ENCODE data around the gene CEP19. TPM values are rescaled to one million over a fixed set of nuclear protein-coding genes. Genes with fewer than 3 reads are reported as not detected.

Gene CEP19
- total RNA-seq, 1 donor = 3.6 TPM

GRCh38 chr3:196694202-196694638 is 17.8 kb downstream of the CEP19 start:
- no peaks in the 10 kb centered on the region for H3K79me2 ChIP-seq (ENCODE audit: insufficient read depth, low read length)
- peak overlapping the region; percentile 35 for H2AFZ ChIP-seq (ENCODE audit: low read length)

GRCh38 chr3:196691386-196691785 is 20.7 kb downstream of the CEP19 start:
- H4K20me1 ChIP-seq (ENCODE audit: insufficient read depth, low read length) = no peaks in the 10 kb centered on the region
- H3K4me3 ChIP-seq (ENCODE audit: insufficient read depth, low read length) = no peak overlapping the region
- no peaks in the 10 kb centered on the region for H3K79me2 ChIP-seq (ENCODE audit: insufficient read depth, low read length)
- no peak overlapping the region for H3K4me2 ChIP-seq (ENCODE audit: insufficient read depth, low read length)
- H2AFZ ChIP-seq (ENCODE audit: low read length) = no peak overlapping the region
- H3K4me1 ChIP-seq (ENCODE audit: insufficient read depth, low read length) = peaks cover 13% of the 10 kb centered on the region
- no peak for DNase-seq (ENCODE audit: insufficient read length, low spot score, missing footprints)
- peaks cover 5% of the 10 kb centered on the region for H3K27me3 ChIP-seq (ENCODE audit: insufficient read depth, low read length)
- no peaks in the 10 kb centered on the region for H3K9me3 ChIP-seq (ENCODE audit: low read depth, low read length)
- H3K27ac ChIP-seq (ENCODE audit: low read depth, low read length) = no peak overlapping the region
- no peak for TF ChIP-seq CTCF (IDR thresholded peaks at IDR 0.05; ENCODE audit: extremely low read depth, low read depth, low read length)
- no peaks in the 10 kb centered on the region for H3K36me3 ChIP-seq (ENCODE audit: insufficient read depth, low read length)

More at GRCh38 chr3:196694202-196694638, 17.8 kb downstream of the CEP19 start:
- Histone ChIP-seq H3K4me1 (ENCODE audit: insufficient read depth, low read length) (no peaks in the 10 kb centered on the region), H3K27me3 (ENCODE audit: insufficient read depth, low read length) (peaks cover 5% of the 10 kb centered on the region), H3K4me3 (ENCODE audit: insufficient read depth, low read length) (no peak overlapping the region), H3K9me3 (ENCODE audit: low read depth, low read length) (no peaks in the 10 kb centered on the region), H4K20me1 (ENCODE audit: insufficient read depth, low read length) (no peaks in the 10 kb centered on the region), H3K4me2 (ENCODE audit: insufficient read depth, low read length) (no peak overlapping the region), H3K27ac (ENCODE audit: low read depth, low read length) (no peak overlapping the region), H3K36me3 (ENCODE audit: insufficient read depth, low read length) (no peaks in the 10 kb centered on the region)
- no peak for TF ChIP-seq CTCF (IDR thresholded peaks at IDR 0.05; ENCODE audit: extremely low read depth, low read depth, low read length)
- peak; percentile 89 for DNase-seq (ENCODE audit: insufficient read length, low spot score, missing footprints)

- H3K4me2 ChIP-seq (ENCODE audit: insufficient read depth, low read length) = no peak overlapping the region
- no peak for TF ChIP-seq CTCF (IDR thresholded peaks at IDR 0.05; ENCODE audit: extremely low read depth, low read depth, low read length)
- H3K9me3 ChIP-seq (ENCODE audit: low read depth, low read length) = no peaks in the 10 kb centered on the region
- no peaks in the 10 kb centered on the region for H4K20me1 ChIP-seq (ENCODE audit: insufficient read depth, low read length)
- H3K27me3 ChIP-seq (ENCODE audit: insufficient read depth, low read length) = peaks cover 5% of the 10 kb centered on the region
- no peaks in the 10 kb centered on the region for H3K36me3 ChIP-seq (ENCODE audit: insufficient read depth, low read length)
- no peak overlapping the region for H2AFZ ChIP-seq (ENCODE audit: low read length)
- H3K4me1 ChIP-seq (ENCODE audit: insufficient read depth, low read length) = peaks cover 16% of the 10 kb centered on the region
- no peak overlapping the region for H3K4me3 ChIP-seq (ENCODE audit: insufficient read depth, low read length)
- DNase-seq (ENCODE audit: insufficient read length, low spot score, missing footprints) = no peak
- no peak overlapping the region for H3K27ac ChIP-seq (ENCODE audit: low read depth, low read length)
- H3K79me2 ChIP-seq (ENCODE audit: insufficient read depth, low read length) = no peaks in the 10 kb centered on the region
Measured at GRCh38 chr3:196689941-196690660, 21.9 kb downstream of the CEP19 start.

GRCh38 chr3:196688349-196688748 is 23.7 kb downstream of the CEP19 start:
- Histone ChIP-seq H3K36me3 (ENCODE audit: insufficient read depth, low read length) (no peaks in the 10 kb centered on the region), H3K4me3 (ENCODE audit: insufficient read depth, low read length) (peak overlapping the region; percentile 0), H3K4me1 (ENCODE audit: insufficient read depth, low read length) (peaks cover 19% of the 10 kb centered on the region), H3K27me3 (ENCODE audit: insufficient read depth, low read length) (peaks cover 5% of the 10 kb centered on the region), H4K20me1 (ENCODE audit: insufficient read depth, low read length) (no peaks in the 10 kb centered on the region), H3K79me2 (ENCODE audit: insufficient read depth, low read length) (no peaks in the 10 kb centered on the region), H3K27ac (ENCODE audit: low read depth, low read length) (peak overlapping the region; percentile 69), H3K9me3 (ENCODE audit: low read depth, low read length) (no peaks in the 10 kb centered on the region), H2AFZ (ENCODE audit: low read length) (peak overlapping the region; percentile 82), H3K4me2 (ENCODE audit: insufficient read depth, low read length) (peak overlapping the region; percentile 55)
- peak; percentile 90 for DNase-seq (ENCODE audit: insufficient read length, low spot score, missing footprints)
- no peak for TF ChIP-seq CTCF (IDR thresholded peaks at IDR 0.05; ENCODE audit: extremely low read depth, low read depth, low read length)
